ENCODE measurements around the gene MFSD6.
"Not testable (repeated sequence)": the region's sequence is repeated elsewhere in the genome, so short reads cannot be mapped to it uniquely, and the experiment has no call there.

The MFSD6 gene

GRCh38 chr2:190504912-190505311 is 96.8 kb downstream of the MFSD6 start:
- no peak for DNase-seq

DNA sequence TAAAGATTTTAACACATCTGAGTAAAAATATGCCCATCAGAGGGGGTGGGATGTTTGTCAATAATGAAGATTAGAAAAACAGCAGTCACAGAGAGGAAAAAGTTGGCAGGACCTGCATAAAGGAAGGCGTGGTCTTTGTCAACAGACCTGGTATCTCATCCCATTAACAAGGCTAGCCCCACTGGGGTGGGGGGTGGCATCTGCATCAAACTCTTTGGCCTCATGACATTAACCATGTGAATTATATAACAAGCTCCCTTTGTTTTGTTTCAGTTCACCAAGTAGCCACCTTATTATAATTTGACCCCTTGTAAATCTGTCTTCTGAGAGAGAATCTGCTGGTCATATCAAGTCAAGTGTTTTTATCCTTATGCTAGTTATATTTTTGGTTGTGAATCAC is 97.5 kb downstream of the MFSD6 start:
- DNase-seq = no peak

DNA sequence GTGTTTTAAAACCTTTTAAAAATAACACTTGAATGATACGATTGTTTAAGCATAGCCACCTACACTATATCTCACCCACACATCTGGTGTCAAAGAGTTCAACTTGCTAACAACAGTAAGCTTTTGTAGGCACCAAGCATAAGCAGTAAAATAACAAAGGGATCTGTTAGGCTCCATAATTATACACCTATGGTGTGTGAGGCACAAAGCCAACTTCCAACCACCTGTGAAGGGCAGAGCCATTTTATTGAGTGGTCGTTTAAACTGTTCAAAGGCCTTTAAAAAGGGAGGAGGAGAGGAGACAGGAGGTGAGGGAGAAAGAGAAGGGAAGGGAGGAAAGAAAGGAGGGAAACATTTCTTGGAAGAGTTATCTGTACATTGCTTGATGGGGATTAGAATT is 98.5 kb downstream of the MFSD6 start:
- DNase-seq = no peak

DNA sequence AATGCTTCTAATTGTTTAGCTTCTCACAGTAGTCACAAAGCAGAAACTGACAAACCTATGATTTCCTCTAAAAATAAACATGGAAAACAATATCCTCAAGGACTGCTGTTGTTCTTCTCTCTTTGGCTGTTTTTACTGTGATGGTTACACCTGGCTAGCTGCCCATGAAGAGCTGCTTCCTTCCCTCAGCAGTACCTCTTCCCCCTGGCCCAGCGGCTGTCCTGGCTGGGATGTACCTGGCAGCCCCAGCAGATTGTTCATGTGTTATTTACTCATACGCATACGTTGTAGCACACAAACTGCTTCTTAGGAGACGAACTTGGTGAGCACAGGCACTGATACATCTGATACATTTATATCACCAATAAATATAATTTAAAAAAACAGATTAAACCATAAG is 99.0 kb downstream of the MFSD6 start:
- DNase-seq = no peak

- not testable (repeated sequence) for DNase-seq
Measured at GRCh38 chr2:190509895-190510294, 101.7 kb downstream of the MFSD6 start.

- DNase-seq = no peak
Measured at GRCh38 chr2:190511104-190511503, 102.9 kb downstream of the MFSD6 start.

GRCh38 chr2:190512539-190513095 is 104.5 kb downstream of the MFSD6 start:
- no peak for DNase-seq

DNA sequence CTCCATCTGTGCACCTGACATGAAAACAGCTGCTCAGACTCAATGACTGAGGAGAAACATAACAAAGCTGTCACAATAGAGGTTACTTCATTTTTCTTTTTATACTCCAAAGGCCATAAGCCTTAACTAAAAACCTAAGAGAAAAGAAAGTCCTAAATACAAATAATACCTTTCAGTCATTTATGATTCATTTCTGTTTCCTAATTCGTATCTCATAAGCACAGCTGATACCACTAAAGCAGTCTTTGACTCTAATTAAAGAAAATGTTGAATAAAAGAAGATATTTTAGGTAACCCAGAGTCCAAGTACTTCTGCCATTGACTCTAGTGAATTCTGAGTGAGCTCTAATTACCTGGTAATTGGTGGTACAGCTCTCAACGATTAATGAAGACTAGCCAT is 105.7 kb downstream of the MFSD6 start:
- DNase-seq = no peak

GRCh38 chr2:190514676-190515075 is 106.5 kb downstream of the MFSD6 start:
- no peak for DNase-seq

GRCh38 chr2:190515687-190516086 is 107.5 kb downstream of the MFSD6 start:
- no peak for DNase-seq

GRCh38 chr2:190517468-190517867 is 109.3 kb downstream of the MFSD6 start:
- DNase-seq = no peak

- no peak for DNase-seq
Measured at GRCh38 chr2:190519975-190520767, 112.0 kb downstream of the MFSD6 start.

DNA sequence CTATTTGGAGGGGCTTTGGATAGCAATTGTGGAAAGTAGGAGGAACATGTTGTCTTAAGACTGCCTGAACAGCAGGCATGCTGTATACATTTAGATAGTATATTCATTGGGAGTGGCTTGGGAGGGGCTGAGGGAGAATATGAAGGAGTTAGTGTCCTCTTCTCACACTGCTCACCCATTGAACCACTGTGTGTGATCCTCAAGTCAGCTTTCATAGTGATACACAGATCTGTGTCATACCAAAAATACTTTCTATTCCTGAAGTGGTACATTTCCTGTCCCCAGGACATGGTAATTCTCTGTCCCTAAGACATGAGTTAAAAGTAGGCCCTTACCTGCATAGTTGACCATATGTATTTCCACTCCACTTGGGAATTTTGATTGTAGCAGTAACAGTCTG is 116.8 kb downstream of the MFSD6 start:
- no peak for DNase-seq

- DNase-seq = no peak
Measured at GRCh38 chr2:190526105-190526750, 118.1 kb downstream of the MFSD6 start.

GRCh38 chr2:190527214-190527613 is 119.1 kb downstream of the MFSD6 start:
- DNase-seq = no peak

DNA sequence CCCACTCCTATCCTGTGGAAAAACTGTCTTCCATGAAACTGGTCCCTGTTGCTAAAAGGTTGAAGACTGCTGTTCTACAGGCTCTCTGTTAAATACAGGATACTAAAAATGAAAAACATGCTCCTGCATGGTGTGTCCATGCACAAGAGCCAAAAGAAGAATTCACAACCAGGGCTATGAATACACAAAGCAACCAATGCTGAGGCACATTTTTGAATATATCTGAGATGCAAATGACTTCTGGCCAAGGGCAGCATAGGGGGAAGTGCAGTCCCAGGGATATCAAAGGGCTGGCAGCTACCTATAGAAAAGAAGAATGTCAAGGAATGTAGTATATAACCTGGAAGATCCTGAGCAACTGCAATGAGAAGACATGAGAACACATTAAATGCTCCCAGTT is 119.8 kb downstream of the MFSD6 start:
- no peak for DNase-seq

DNA sequence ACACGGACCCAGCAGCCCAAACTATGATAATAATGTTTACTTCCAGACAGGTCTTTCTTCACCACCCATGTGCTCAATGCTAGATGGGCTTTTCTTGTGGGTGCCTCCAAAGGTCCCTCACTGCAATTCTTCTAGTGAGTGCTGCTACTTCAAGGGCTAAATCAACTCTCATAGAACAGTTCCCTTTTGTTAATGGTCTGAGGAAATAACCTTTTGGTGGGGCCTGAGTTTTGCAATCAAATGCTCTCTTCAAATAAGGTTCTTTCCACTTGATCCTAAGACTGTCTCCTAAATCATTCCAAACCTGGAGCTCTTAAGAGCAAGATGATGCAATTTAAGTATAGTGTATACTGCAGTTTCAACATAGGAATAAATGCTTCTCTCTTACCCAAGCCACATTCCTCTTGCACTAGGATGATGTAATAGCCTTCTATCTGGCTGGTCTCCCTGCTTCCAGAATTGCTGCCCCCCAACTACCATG is 120.4 kb downstream of the MFSD6 start:
- DNase-seq = no peak

GRCh38 chr2:190529486-190530247 is 121.5 kb downstream of the MFSD6 start:
- DNase-seq = no peak

DNA sequence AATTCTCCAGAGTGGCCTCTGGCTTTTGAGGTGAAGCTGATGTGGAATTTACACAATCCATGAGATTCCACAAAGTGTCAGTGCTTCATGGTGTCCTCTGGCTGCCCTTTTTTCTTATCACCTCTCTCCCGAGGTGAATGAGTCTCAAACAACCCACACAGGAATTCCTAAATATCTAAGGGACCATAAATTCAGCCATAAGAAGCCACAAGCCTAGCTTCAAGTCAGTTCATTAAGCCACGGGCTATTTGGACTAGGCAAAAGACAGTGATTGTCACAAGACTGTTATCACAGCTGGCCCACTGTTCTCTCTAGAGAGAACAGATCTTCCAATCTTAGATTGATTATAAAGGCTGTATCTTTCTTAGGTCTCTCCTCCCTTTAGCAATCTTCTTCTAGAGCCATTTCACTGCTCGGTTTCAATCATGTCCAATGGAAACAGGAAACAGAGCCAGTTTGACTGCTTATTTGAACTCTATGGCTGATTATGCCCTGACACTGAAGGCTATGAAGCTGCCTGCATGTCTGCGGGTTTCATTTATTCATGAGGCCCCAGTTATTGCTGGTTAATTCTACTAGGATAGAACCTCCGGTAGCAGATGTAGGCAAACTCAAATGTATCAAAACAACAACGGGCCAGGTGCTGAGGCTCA is 122.2 kb downstream of the MFSD6 start:
- DNase-seq = no peak

DNA sequence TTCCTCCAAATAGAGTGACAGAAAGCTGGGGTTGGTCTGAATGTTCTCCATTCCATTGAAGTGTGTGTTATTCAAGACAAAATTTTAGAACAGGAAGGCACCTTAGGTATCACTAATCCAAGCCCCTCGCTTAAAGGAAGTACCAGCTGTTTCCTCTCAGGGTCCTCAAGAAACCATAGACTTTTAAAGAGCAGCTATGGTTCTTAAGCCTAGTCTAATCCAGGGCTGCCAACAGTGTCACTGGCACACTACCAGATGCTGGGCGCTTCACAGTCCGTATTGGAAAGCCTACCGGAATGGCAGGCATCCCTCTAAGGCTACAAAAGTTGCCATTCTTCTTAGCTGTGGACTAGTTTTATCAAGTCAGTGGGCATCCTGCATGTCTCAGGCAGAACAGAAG is 124.4 kb downstream of the MFSD6 start:
- DNase-seq = no peak

- no peak for DNase-seq
Measured at GRCh38 chr2:190533175-190533967, 125.2 kb downstream of the MFSD6 start.

DNA sequence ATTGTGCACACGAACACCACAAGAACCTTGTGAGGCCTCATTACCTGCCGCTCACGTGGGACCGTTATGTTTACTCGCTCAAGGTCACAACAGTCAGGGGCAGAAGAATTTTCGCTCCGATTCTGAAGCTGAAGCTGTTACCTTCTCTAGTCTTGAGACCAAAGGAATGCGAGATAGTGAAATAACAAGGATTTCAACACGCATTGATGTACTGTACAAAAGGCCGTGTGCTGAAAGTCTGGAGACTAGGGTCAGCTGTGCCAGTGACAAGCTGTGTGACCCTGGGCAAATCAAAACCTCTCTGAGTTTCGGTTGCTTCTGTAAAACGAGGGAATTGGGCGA is 125.8 kb downstream of the MFSD6 start:
- DNase-seq = no peak
